Osteocyte (in vitro differentiated cells): ENCODE measurements around the gene TRAF4. TPM values are rescaled to one million over a fixed set of nuclear protein-coding genes. Genes with fewer than 3 reads are reported as not detected.
A peak's percentile ranks its signal among the peaks of the same experiment; 100 is the strongest.

Experiments used
- DNase-seq: peaks from one replicate; pipeline ENCODE4 v3.0.0; 2021; ENCODE audit warnings: mixed read lengths; ENCODE audit not compliant: unreplicated experiment; ENCODE audit errors: extremely low spot score
- H3K27ac Mint-ChIP-seq: one replicate; pipeline ENCODE4 v1.8.0; 2021; ENCODE audit warnings: mild to moderate bottlenecking, mixed read lengths; ENCODE audit not compliant: unreplicated experiment
- H3K27me3 Mint-ChIP-seq: one replicate; pipeline ENCODE4 v1.8.0; 2021; ENCODE audit warnings: mixed read lengths; ENCODE audit not compliant: unreplicated experiment
- H3K36me3 Mint-ChIP-seq: one replicate; pipeline ENCODE4 v1.8.0; 2021; ENCODE audit warnings: mixed read lengths; ENCODE audit not compliant: unreplicated experiment
- H3K4me1 Mint-ChIP-seq: one replicate; pipeline ENCODE4 v1.8.0; 2021; ENCODE audit warnings: mixed read lengths; ENCODE audit not compliant: unreplicated experiment
- H3K4me3 Mint-ChIP-seq: one replicate; pipeline ENCODE4 v1.8.0; 2021; ENCODE audit warnings: mild to moderate bottlenecking, moderate library complexity, mixed read lengths; ENCODE audit not compliant: unreplicated experiment
- H3K9me3 Mint-ChIP-seq: one replicate; pipeline ENCODE4 v1.8.0; 2021; ENCODE audit warnings: mixed read lengths; ENCODE audit not compliant: unreplicated experiment
- total RNA-seq: library from RNA; stranded (reverse); gene quantifications from 2 replicates; pipeline ENCODE4 v1.2.1, GENCODE V29; 2021
- TF ChIP-seq, protein P1 (sequence below): fragments of 200-600 bp; sonication (generic); IDR thresholded peaks from 2 replicates; pipeline ENCODE4 v1.5.0; 2021; ENCODE audit warnings: antibody characterized with exemption, mild to moderate bottlenecking, moderate library complexity

TRAF4 gene
- total RNA-seq, 1 donor from 2014 or later, result 95.5 TPM

DNA sequence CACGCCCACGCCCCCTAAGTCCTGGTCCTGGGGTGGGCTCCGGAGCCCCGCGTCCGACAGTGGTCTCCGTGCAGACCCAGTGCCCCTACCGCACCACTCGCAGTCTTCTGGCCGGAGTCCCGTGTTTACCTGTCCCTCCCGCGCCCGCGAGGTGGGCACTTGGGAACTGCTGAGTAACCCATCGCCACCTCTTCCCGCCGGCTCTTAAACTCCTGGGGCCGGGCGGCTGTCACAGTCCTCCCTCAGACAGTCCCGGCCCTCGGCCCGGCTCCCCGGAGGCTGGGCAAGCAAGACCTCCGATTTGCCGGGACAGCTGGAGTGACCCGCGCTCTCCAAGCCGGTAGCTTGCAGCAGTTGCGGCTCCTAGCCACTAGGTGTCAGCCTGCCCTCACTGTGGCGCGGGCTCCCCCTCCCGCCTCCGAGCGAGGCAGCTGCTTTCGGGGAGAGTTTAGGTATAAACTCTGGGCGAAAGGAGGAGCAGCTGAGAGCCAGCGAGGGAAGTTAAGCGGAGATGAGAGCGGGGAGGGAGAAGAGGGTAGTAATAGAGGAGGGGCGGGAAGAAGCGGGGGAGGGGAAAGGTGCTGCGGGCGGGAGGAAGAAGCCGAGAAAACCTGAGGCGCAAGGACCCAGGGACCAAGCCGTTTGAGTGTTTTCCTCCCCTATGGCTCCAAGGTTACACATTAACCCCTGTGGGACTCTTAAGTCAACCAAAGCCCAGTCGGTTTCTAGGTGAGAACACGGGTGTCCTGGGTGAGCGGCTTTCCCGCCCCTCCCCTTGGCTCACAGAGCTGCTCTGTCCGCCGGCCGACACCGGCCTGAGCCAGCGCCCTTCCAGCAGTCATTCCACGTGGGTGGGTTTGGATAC is 17.0 kb upstream of the TRAF4 start:
- Mint-ChIP-seq H3K27me3 (no peaks in the 10 kb centered on the region), H3K36me3 (peaks cover 5% of the 10 kb centered on the region), H3K4me3 (peak overlapping the region; percentile 88), H3K4me1 (peaks cover 36% of the 10 kb centered on the region), H3K27ac (peak overlapping the region; percentile 96), H3K9me3 (no peaks in the 10 kb centered on the region)
- DNase-seq, result peak; percentile 98
- TF ChIP-seq, protein P1, sequence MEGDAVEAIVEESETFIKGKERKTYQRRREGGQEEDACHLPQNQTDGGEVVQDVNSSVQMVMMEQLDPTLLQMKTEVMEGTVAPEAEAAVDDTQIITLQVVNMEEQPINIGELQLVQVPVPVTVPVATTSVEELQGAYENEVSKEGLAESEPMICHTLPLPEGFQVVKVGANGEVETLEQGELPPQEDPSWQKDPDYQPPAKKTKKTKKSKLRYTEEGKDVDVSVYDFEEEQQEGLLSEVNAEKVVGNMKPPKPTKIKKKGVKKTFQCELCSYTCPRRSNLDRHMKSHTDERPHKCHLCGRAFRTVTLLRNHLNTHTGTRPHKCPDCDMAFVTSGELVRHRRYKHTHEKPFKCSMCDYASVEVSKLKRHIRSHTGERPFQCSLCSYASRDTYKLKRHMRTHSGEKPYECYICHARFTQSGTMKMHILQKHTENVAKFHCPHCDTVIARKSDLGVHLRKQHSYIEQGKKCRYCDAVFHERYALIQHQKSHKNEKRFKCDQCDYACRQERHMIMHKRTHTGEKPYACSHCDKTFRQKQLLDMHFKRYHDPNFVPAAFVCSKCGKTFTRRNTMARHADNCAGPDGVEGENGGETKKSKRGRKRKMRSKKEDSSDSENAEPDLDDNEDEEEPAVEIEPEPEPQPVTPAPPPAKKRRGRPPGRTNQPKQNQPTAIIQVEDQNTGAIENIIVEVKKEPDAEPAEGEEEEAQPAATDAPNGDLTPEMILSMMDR, result peak; percentile 98

- Mint-ChIP-seq H3K9me3 (no peaks in the 10 kb centered on the region), H3K27me3 (no peaks in the 10 kb centered on the region), H3K36me3 (peaks cover 1% of the 10 kb centered on the region), H3K27ac (peak within 1 kb of the TSS; percentile 96), H3K4me1 (peaks cover 36% of the 10 kb centered on the region), H3K4me3 (peak within 1 kb of the TSS; percentile 88)
- peak; percentile 99 for DNase-seq
- TF ChIP-seq, protein P1, result no peak
Observed at GRCh38 chr17:28728364-28729200, 15.2 kb upstream of the TRAF4 start, which contains the start of gene NEK8. TSS of gene NEK8 (plus strand) at chr17:28728788. CDS start at chr17:28728814, 26 bp downstream.

GRCh38 chr17:28729950-28730330 is 13.9 kb upstream of the TRAF4 start:
- no peak overlapping the region for H3K4me3 Mint-ChIP-seq
- no peaks in the 10 kb centered on the region for H3K36me3 Mint-ChIP-seq
- no peaks in the 10 kb centered on the region for H3K27me3 Mint-ChIP-seq
- no peak for DNase-seq
- no peak overlapping the region for H3K27ac Mint-ChIP-seq
- H3K4me1 Mint-ChIP-seq, result peaks cover 27% of the 10 kb centered on the region
- TF ChIP-seq, protein P1, result no peak
- H3K9me3 Mint-ChIP-seq, result no peaks in the 10 kb centered on the region

GRCh38 chr17:28733346-28733745 is 10.5 kb upstream of the TRAF4 start:
- Mint-ChIP-seq H3K27me3 (no peaks in the 10 kb centered on the region), H3K9me3 (no peaks in the 10 kb centered on the region), H3K4me1 (peaks cover 4% of the 10 kb centered on the region), H3K4me3 (no peak overlapping the region), H3K27ac (no peak overlapping the region), H3K36me3 (no peaks in the 10 kb centered on the region)
- no peak for DNase-seq
- TF ChIP-seq, protein P1, result no peak
